Lung (tissue), 16 donors: ENCODE measurements around the gene SMARCA4. TPM values are rescaled to one million over a fixed set of nuclear protein-coding genes. Genes with fewer than 3 reads are reported as not detected.

ENCODE experiments used
- ATAC-seq: fragments of 200-7000 bp; cut with Tn5 transposase; one replicate; pipeline ENCODE4 v1.9.1; 2020; ENCODE audit warnings: moderate number of reproducible peaks; ENCODE audit not compliant: insufficient read depth, low FRiP score
- DNase-seq, 3 donors: peaks; one replicate each; pipeline ENCODE4 v3.0.0-alpha.2; 2013 to 2017
- H3K27ac ChIP-seq, 2 donors: one replicate each; pipeline ENCODE4 v1.5.1; 2013; ENCODE audit warnings: mild to moderate bottlenecking in 2 of 2, moderate library complexity in 2 of 2, control low read depth in 1 of 2, inconsistent platforms in 1 of 2, low read depth in 1 of 2, low read length in 1 of 2
- H3K27me3 ChIP-seq, 3 donors: one replicate each; pipeline ENCODE4 v1.5.1; 2013; ENCODE audit warnings: low read length in 2 of 3; ENCODE audit not compliant: control insufficient read depth in 3 of 3, insufficient read depth in 3 of 3
- H3K36me3 ChIP-seq, 4 donors: one replicate each; pipeline ENCODE4 v1.5.1; 2013; ENCODE audit warnings: low read length in 4 of 4, mild to moderate bottlenecking in 1 of 4, moderate library complexity in 1 of 4; ENCODE audit not compliant: control insufficient read depth in 4 of 4, insufficient read depth in 4 of 4
- H3K4me1 ChIP-seq, 5 donors: one replicate each; pipeline ENCODE4 v1.5.1; 2013; ENCODE audit warnings: low read length in 5 of 5, mild to moderate bottlenecking in 2 of 5, moderate library complexity in 1 of 5; ENCODE audit not compliant: control insufficient read depth in 5 of 5, insufficient read depth in 5 of 5
- H3K4me3 ChIP-seq: one replicate; pipeline ENCODE4 v1.5.1; 2013; ENCODE audit warnings: mild to moderate bottlenecking, control low read depth, moderate library complexity
- H3K9ac ChIP-seq, 2 donors: one replicate each; pipeline ENCODE4 v1.5.1; 2013; ENCODE audit warnings: low read length in 2 of 2, control low read depth in 1 of 2; ENCODE audit not compliant: insufficient read depth in 1 of 2
- H3K9me3 ChIP-seq, 4 donors: one replicate each; pipeline ENCODE4 v1.5.1; 2013; ENCODE audit warnings: low read length in 3 of 4, mild to moderate bottlenecking in 1 of 4, moderate library complexity in 1 of 4; ENCODE audit not compliant: control insufficient read depth in 4 of 4, insufficient read depth in 3 of 4
- CTCF ChIP-seq: IDR thresholded peaks from 2 replicates; pipeline ENCODE4 v1.5.1; 2012; ENCODE audit warnings: mild to moderate bottlenecking; ENCODE audit errors: control extremely low read depth, extremely low read depth
- WGBS, 2 donors: extraction: QIAGEN DNeasy Blood & Tissue Kit; methylation state at CpG; one replicate each; pipeline ENCODE4 v1.1.7; 2013; 5-methylcytosine and 5-hydroxymethylcytosine counted together
- long read RNA-seq, 5 donors: transcript quantifications; one replicate each; lab custom pipeline, GENCODE V29; 2026
- polyA plus RNA-seq, 2 donors: library from polyadenylated mRNA; stranded (reverse); fragments of 200-250 nt; gene quantifications; one replicate each; pipeline ENCODE4 v1.2.1, GENCODE V29; 2013
- total RNA-seq, 2 donors: library from RNA; depleted of rRNA in 1 of 2; stranded (reverse); fragments of >200 nt in 1 of 2; gene quantifications; one replicate each; pipeline ENCODE4 v1.2.1, GENCODE V29; 2014 to 2021
- donor health status: control.
- donor health status: control.
- donor health status: Bipolar disorder and iron deficiency.
- donor health status: healthy.
- donor health status: DM: yes; HTN: yes; CAD: no.

SMARCA4 gene
- total RNA-seq: 100 to 1,000 TPM; 112 to 116 TPM
- 10 to 100 TPM; 52.3 to 69.9 TPM for polyA plus RNA-seq
- long read RNA-seq, donor 1, transcript SMARCA4-251 (6 exons, 1,659 nt): major isoform, 5 of 26 reads
- long read RNA-seq, donor 1, partial matches to known transcripts: 17 of 26 reads
- long read RNA-seq, donor 1, other reads (novel, unspliced or antisense): 0 of 26 reads
- long read RNA-seq, donor 2, partial matches to known transcripts: 6 of 12 reads
- long read RNA-seq, donor 2, other reads (novel, unspliced or antisense): 0 of 12 reads
- long read RNA-seq, donor 3, partial matches to known transcripts: 11 of 15 reads
- long read RNA-seq, donor 3, other reads (novel, unspliced or antisense): 0 of 15 reads
- long read RNA-seq, donor 4, partial matches to known transcripts: 12 of 16 reads
- long read RNA-seq, donor 4, other reads (novel, unspliced or antisense): 0 of 16 reads
- long read RNA-seq, donor 5, transcript SMARCA4-251 (6 exons, 1,659 nt): major isoform, 5 of 62 reads
- long read RNA-seq, donor 5, partial matches to known transcripts: 53 of 62 reads
- long read RNA-seq, donor 5, other reads (novel, unspliced or antisense): 0 of 62 reads

DNA sequence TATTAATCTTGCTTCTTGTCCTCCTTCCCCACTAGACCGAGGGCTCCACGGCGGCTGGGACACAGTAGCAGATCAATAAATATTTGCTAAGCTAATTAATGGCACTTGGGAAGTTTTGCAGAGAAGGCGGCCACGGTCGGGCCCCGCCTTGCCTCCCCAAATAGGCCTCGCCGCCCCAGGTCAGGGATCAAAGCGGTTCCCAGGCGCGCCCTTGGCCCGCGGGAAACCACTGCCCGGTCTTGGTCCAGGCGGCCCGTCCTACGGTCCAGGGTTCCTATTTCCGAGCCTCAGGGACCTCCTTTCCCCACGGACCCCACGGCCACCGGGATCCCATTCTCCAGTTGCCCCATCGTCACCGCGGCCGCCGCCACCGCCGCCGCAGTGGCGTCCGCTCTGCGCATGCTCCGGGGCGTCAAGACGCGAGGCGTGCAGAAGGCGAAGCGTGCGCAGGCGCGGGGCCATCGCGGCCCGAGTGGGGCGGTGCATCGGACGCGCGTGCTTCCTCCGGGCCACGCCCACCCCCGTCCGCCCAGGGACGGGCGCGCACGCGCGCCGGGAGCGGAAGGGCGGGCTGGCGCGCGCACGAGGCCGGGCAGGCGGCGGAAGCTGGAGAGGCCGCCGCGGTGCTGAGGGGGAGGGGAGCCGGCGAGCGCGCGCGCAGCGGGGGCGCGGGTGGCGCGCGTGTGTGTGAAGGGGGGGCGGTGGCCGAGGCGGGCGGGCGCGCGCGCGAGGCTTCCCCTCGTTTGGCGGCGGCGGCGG lies at the start of gene SMARCA4:
TSS of gene SMARCA4 (plus strand) at position 717 of the 759 bp plus-strand sequence. CDS start 23,122 bp downstream, outside the sequence.
- H3K36me3 ChIP-seq: no peaks in the 10 kb centered on the region
- ATAC-seq (peak; percentile 96), DNase-seq (peak; percentile 98 to 99 (median 98))
- no peak for TF ChIP-seq CTCF
- H3K9me3 ChIP-seq: no peaks in the 10 kb centered on the region
- 0% methylated on average over 58 to 99 of the region's 100 CpGs for WGBS, 2 donors
- H3K4me3 ChIP-seq: peak within 1 kb of the TSS; percentile 82
- H3K27ac ChIP-seq: peak within 1 kb of the TSS; percentile 96 to 97
- H3K4me1 ChIP-seq: peaks cover 4 to 18% (median 7%) of the 10 kb centered on the region in 5 donors
- no peaks in the 10 kb centered on the region for H3K27me3 ChIP-seq
- peak within 1 kb of the TSS; percentile 59 to 84 for H3K9ac ChIP-seq

DNA sequence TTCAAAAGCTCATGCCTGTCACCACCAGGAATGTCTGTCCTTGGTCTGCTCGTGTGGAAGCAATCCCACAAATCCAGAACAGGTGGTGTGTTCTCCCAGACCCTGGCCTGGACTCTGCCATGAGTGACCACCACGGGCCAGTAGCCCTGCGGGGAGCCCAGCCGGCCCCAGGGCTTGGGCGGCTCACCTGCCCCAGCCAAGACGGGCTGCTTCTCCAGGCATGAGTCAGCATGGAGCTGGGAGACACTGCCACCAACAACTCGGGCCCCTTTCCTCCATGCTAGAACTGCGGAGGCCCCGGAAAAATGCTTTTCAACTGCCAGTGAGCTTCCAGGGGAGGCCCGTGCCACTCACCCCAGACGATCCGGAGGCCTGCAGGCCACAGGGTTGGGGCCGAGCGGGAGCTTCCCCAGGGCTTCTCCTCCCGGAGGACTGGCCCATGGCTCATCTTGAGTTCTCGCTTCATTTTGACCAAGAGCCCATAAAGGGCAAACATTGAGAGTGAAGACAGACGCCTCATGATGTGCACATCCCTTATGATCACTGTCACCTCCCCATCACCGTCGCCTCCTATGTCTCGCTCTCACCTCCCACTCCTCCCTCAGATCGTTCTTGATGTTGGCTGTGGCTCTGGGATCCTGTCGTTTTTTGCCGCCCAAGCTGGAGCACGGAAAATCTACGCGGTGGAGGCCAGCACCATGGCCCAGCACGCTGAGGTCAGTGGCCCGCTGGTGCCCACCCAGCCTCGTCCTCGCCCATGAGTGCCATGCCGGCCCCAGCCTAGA lies 49.1 kb upstream of the SMARCA4 start:
- H3K9ac ChIP-seq: no peak overlapping the region
- TF ChIP-seq CTCF: no peak
- no peaks in the 10 kb centered on the region for H3K4me1 ChIP-seq
- peaks cover 12 to 58% (median 27%) of the 10 kb centered on the region in 4 donors for H3K36me3 ChIP-seq
- no peak overlapping the region for H3K27ac ChIP-seq
- H3K9me3 ChIP-seq: no peaks in the 10 kb centered on the region
- ATAC-seq (no peak), DNase-seq (no peak)
- 93 to 94% methylated on average over 31 of the region's 31 CpGs for WGBS, 2 donors
- no peaks in the 10 kb centered on the region for H3K27me3 ChIP-seq
- H3K4me3 ChIP-seq: no peak overlapping the region

DNA sequence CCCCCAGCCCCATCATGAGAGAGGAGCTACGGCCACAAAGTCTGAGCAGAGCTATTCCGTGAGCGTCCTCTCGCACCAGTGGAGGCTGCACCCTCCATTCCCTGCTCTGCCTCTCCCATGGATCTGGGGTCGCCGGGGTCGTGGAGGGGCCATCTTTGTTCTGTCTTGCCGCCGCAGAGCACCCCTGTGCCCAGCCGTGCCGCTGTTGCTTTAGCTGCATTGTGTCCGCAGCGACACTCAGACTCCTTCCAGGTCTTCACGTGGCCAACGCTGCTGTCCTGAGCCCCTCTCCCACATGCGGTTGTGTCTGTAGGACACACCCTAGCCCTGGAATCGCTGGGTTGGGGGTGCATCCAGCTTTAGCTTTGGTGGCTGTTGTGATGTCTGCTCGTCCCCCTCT lies 48.2 kb upstream of the SMARCA4 start:
- Histone ChIP-seq H3K27me3 (no peaks in the 10 kb centered on the region), H3K9ac (no peak overlapping the region), H3K4me1 (no peaks in the 10 kb centered on the region), H3K27ac (no peak overlapping the region), H3K36me3 (peaks cover 12 to 56% (median 27%) of the 10 kb centered on the region in 4 donors), H3K4me3 (no peak overlapping the region), H3K9me3 (no peaks in the 10 kb centered on the region)
- 98% methylated on average over 18 of the region's 18 CpGs for WGBS, 2 donors
- DNase-seq (no peak), ATAC-seq (no peak)
- no peak for TF ChIP-seq CTCF
